Effector memory CD8-positive, alpha-beta T cell (primary cell): ENCODE data around the gene GLRA3.
"Not testable (repeated sequence)": the region's sequence is repeated elsewhere in the genome, so short reads cannot be mapped to it uniquely, and the experiment has no call there.

Experiments used
- ATAC-seq: fragments of 150-1000 bp; cut with Tn5 transposase; replicated peaks from 2 replicates; pipeline ENCODE4 v1.10.0; 2021; ENCODE audit warnings: mild to moderate bottlenecking, moderate library complexity
- DNase-seq, 3 experiments: peaks; one replicate each; pipeline ENCODE4 v3.0.0; 2021
- H3K27ac Mint-ChIP-seq, 2 donors: one replicate each; pipeline ENCODE4 v1.8.0; 2022; ENCODE audit warnings: mild to moderate bottlenecking in 2 of 2, mixed read lengths in 2 of 2, moderate library complexity in 2 of 2
- H3K27me3 Mint-ChIP-seq, 2 donors: one replicate each; pipeline ENCODE4 v1.8.0; 2022; ENCODE audit warnings: mixed read lengths in 2 of 2
- H3K36me3 Mint-ChIP-seq: one replicate; pipeline ENCODE4 v1.8.0; 2022; ENCODE audit warnings: mild to moderate bottlenecking, moderate library complexity, mixed read lengths; ENCODE audit not compliant: insufficient read depth
- H3K4me1 Mint-ChIP-seq, 2 donors: one replicate each; pipeline ENCODE4 v1.8.0; 2022; ENCODE audit warnings: low read depth in 2 of 2, mixed read lengths in 2 of 2
- H3K4me3 Mint-ChIP-seq, 2 donors: one replicate each; pipeline ENCODE4 v1.8.0; 2022; ENCODE audit warnings: mild to moderate bottlenecking in 2 of 2, mixed read lengths in 2 of 2, moderate library complexity in 2 of 2
- H3K9me3 Mint-ChIP-seq, 2 donors: one replicate each; pipeline ENCODE4 v1.8.0; 2022; ENCODE audit warnings: mixed read lengths in 2 of 2

The GLRA3 gene

DNA sequence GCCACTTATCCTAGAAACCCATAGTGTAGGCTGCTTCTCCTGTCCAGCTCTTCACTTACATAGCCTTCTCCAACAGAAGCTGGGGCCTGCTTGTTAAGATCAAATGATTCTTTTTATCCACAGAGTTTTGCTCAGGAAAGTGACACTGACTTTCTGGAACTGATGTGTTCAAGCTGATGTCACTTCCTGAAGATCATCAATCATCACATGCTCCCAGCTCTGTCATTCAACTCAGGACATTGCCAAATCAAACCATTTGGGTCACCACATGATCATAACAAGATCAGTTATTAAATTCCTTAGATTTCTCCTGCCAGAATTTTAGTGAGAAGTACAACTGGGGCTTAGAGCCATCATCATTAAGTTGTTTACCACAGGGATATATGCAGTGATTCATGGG is 39.4 kb downstream of the GLRA3 start:
- no peak overlapping the region for H3K27ac Mint-ChIP-seq
- peaks cover 2 to 8% of the 10 kb centered on the region in 2 donors for H3K9me3 Mint-ChIP-seq
- H3K27me3 Mint-ChIP-seq, result no peaks in the 10 kb centered on the region
- DNase-seq (no peak), ATAC-seq (no peak)
- H3K36me3 Mint-ChIP-seq, result no peaks in the 10 kb centered on the region
- H3K4me1 Mint-ChIP-seq, result no peaks in the 10 kb centered on the region
- H3K4me3 Mint-ChIP-seq, result no peak overlapping the region

DNA sequence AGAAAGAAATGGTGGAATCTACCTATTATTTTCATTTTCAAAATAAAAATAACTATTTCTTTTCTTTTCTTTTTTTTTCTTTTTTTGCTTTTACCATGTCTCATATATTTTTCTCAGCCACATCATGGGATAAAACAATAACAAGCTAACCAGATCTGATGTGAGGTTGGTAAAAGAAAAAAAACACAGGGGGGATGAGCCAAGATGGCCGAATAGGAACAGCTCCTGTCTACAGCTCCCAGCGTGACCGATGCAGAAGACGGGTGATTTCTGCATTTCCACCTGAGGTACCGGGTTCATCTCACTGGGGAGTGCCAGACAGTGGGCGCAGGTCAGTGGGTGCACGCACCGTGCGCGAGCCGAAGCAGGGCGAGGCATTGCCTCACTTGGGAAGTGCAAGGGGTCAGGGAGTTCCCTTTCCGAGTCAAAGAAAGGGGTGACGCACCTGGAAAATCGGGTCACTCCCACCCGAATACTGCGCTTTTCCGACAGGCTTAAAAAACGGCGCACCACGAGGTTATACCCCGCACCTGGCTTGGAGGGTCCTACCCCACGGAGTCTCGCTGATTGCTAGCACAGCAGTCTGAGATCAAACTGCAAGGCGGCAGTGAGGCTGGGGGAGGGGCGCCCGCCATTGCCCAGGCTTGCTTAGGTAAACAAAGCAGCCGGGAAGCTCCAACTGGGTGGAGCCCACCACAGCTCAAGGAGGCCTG is 50.6 kb downstream of the GLRA3 start:
- not testable (repeated sequence) for H3K27ac Mint-ChIP-seq, ATAC-seq, H3K4me1 Mint-ChIP-seq, H3K4me3 Mint-ChIP-seq, DNase-seq, H3K36me3 Mint-ChIP-seq, H3K27me3 Mint-ChIP-seq, H3K9me3 Mint-ChIP-seq

DNA sequence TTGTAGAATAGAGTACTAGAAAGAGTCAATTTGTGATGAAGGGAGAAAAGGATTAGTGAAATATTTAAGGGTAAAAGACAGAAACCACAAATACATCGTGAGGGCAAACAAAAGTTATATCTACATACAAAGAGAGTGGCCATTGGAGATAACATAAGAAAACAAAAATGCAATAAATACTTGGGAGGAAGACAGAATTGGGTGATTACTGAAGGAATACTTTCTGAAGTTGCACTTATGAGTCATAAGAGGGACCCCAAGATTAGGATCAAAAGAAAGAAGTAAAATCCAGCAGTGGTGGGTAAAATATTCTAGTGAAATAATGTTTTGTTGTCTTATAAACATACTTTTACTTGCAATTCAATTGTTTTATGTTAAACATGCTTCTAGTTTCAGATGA is 53.7 kb downstream of the GLRA3 start:
- H3K4me1 Mint-ChIP-seq, result no peaks in the 10 kb centered on the region
- H3K27ac Mint-ChIP-seq, result no peak overlapping the region
- H3K27me3 Mint-ChIP-seq, result no peaks in the 10 kb centered on the region
- no peak for DNase-seq
- H3K36me3 Mint-ChIP-seq, result no peaks in the 10 kb centered on the region
- H3K9me3 Mint-ChIP-seq, result peaks cover 0 to 1% of the 10 kb centered on the region in 2 donors
- H3K4me3 Mint-ChIP-seq, result no peak overlapping the region
- no peak for ATAC-seq

DNA sequence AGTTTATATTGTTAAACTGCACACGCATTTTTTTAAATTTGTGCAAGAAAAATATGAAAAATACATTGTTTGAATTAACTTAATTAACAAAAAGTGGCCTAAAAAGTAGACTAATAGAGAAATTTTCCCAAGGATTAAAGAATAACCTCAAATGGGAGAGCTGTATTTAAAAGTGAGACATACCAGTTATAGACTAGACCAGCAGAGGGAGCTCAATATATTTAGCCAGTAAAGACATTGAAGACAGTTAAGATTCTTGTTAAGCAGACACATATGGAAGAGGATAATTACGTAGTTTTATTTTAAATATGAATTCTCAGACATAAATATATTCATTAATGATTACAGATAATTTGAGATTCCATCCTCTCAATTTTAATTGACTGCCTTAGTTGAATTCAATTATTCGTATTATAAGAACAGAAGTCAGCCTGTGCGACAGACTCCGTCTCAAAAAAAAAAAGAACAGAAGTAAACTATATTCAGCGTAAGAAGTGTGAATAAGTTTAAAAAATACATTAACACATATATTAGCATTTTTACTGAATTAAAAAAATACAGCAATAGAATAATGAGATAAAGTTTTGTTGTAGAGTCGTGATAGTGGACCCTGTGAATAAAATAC is 64.8 kb downstream of the GLRA3 start:
- Mint-ChIP-seq H3K9me3 (no peaks in the 10 kb centered on the region), H3K27me3 (peaks cover 0 to 7% of the 10 kb centered on the region in 2 donors), H3K27ac (no peak overlapping the region), H3K4me1 (no peaks in the 10 kb centered on the region), H3K4me3 (no peak overlapping the region), H3K36me3 (no peaks in the 10 kb centered on the region)
- DNase-seq (no peak), ATAC-seq (no peak)

DNA sequence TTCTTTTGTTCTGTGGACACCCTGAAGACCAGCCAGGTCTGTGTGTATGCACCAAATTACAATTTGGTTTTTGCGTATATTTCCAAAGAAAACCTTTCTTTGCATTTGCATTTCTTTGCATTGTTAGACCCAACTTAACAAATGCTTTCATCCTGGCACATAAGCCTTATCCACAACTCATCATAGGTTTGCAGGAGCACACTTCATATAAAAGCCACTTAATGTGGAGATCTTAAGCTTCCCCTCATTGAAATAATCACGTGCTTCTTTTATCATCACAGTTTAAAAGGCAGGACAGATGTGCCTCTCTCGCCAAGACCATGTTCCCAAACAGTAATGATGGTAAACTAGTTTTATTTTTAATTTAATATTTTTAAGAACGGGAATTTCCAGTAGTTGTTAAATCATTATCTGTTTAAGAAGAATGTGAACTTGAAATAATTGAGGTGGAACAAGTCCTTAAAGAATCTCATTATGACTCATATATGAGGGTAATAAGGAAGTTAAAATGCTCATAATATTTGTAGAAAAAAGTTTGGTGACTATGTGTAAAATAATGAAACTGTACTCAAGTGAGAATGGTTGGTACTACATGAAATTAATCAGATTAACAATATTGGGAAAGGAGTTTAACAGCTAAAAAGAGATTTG is 65.5 kb downstream of the GLRA3 start:
- no peak overlapping the region for H3K4me3 Mint-ChIP-seq
- DNase-seq, result no peak
- H3K36me3 Mint-ChIP-seq, result no peaks in the 10 kb centered on the region
- H3K27me3 Mint-ChIP-seq, result peaks cover 0 to 6% of the 10 kb centered on the region in 2 donors
- no peaks in the 10 kb centered on the region for H3K4me1 Mint-ChIP-seq
- H3K9me3 Mint-ChIP-seq, result no peaks in the 10 kb centered on the region
- ATAC-seq, result no peak
- H3K27ac Mint-ChIP-seq, result no peak overlapping the region

DNA sequence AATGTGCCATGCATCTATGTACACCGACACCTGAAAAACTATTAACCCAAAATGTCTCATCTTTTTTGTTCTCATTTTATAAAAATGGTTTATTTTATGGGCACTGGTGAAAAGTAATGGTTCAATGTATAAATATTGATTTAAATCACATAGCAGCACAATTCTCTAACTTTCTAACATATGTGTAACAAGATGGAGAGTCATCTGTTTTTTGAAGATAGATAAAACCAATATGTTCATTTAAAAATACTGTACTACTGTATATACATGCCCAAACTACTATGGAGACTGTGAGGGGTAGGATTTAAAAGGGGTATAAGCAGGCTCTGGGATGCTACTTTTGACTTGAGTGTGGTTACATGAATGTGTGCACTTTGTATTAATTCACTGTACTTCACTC is 67.6 kb downstream of the GLRA3 start:
- no peaks in the 10 kb centered on the region for H3K36me3 Mint-ChIP-seq
- H3K27me3 Mint-ChIP-seq, result no peaks in the 10 kb centered on the region
- ATAC-seq (no peak), DNase-seq (no peak)
- H3K27ac Mint-ChIP-seq, result no peak overlapping the region
- no peak overlapping the region for H3K4me3 Mint-ChIP-seq
- H3K4me1 Mint-ChIP-seq, result no peaks in the 10 kb centered on the region
- no peaks in the 10 kb centered on the region for H3K9me3 Mint-ChIP-seq

DNA sequence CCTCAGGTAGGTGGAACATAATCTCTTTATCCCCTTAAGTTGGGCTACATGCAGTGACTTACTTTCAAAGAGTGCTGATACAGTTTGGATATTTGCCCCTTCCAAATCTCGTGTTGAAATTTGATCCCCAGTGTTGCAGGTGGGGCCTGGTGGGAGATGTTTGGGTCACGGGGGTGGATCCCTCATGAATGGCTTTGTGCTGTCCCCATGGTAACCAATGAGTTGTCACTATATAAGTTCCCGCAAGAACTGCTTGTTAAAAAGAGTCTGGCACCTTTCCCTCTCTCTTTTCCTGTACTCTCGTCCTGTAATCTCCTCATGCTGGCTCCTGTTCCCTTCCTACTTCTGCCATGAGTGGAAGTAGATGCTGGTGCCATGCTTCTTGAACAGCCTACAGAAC is 71.3 kb downstream of the GLRA3 start:
- H3K27me3 Mint-ChIP-seq, result no peaks in the 10 kb centered on the region
- ATAC-seq (no peak), DNase-seq (no peak)
- H3K4me3 Mint-ChIP-seq, result no peak overlapping the region
- no peak overlapping the region for H3K27ac Mint-ChIP-seq
- no peaks in the 10 kb centered on the region for H3K9me3 Mint-ChIP-seq
- H3K36me3 Mint-ChIP-seq, result no peaks in the 10 kb centered on the region
- no peaks in the 10 kb centered on the region for H3K4me1 Mint-ChIP-seq

DNA sequence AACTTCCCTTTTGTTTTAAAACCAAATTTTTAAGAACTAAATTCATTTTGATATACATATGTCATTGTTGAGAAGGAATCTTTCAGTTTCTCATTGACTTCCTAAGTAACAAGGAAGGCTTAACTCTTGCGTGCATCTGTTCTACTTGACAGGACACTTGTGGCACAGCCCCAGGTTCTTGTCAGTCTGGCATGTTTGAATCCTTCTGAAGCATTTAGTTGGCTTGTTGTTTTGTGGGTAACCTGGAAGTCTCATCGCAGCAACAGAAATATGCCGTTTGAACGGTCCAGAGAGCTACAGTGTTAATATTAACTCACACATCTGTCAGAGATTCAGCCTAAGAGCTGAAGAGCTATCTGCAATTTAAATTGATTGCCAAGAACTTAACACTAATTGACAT is 76.0 kb downstream of the GLRA3 start:
- no peak overlapping the region for H3K27ac Mint-ChIP-seq
- no peak for DNase-seq
- no peak overlapping the region for H3K4me3 Mint-ChIP-seq
- no peaks in the 10 kb centered on the region for H3K36me3 Mint-ChIP-seq
- ATAC-seq, result no peak
- H3K9me3 Mint-ChIP-seq, result no peaks in the 10 kb centered on the region
- no peaks in the 10 kb centered on the region for H3K27me3 Mint-ChIP-seq
- H3K4me1 Mint-ChIP-seq, result no peaks in the 10 kb centered on the region

DNA sequence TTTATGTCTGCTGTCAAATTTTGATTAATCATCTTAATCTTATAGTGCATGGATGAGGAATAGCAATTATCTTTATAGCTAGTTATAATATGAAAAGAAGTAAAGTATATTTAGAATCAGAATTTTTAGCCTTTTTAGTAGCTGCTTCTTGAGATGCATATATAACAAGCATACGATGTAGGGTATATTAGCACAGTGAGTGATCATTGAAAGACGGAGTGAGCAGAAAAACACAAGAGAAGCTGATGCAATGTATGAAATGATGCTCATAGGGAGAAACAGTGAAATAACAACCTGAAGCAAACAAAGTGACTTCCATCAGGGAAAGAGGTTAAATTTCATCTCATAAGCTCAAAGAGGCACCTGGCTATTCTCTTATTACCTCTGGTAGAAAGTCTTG is 77.0 kb downstream of the GLRA3 start:
- Mint-ChIP-seq H3K27ac (no peak overlapping the region), H3K36me3 (no peaks in the 10 kb centered on the region), H3K4me1 (no peaks in the 10 kb centered on the region), H3K27me3 (no peaks in the 10 kb centered on the region), H3K9me3 (peaks cover 0 to 5% of the 10 kb centered on the region in 2 donors), H3K4me3 (no peak overlapping the region)
- no peak for DNase-seq
- no peak for ATAC-seq

DNA sequence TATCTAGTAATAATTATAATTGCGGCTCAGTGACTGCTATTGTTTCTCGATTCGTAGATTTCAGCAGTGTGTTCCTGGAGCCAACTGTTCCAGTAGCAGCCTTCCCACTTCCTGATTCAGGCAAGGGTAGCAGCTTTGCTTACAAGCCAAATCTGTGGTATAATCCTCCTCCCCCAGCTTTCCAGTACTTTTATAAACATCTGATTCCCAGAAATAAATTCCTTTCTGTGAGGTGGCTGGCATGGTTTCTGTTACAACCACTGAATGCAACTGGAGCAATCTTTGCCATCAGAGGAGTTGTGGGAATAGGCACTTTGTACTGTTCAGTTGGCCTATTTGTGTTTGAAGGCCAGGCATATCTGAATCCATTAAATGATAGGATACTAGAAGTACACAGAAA is 80.0 kb downstream of the GLRA3 start:
- H3K4me3 Mint-ChIP-seq, result no peak overlapping the region
- H3K27ac Mint-ChIP-seq, result no peak overlapping the region
- no peaks in the 10 kb centered on the region for H3K27me3 Mint-ChIP-seq
- DNase-seq, result no peak
- no peak for ATAC-seq
- H3K36me3 Mint-ChIP-seq, result no peaks in the 10 kb centered on the region
- peaks cover 0 to 6% of the 10 kb centered on the region in 2 donors for H3K9me3 Mint-ChIP-seq
- H3K4me1 Mint-ChIP-seq, result no peaks in the 10 kb centered on the region

DNA sequence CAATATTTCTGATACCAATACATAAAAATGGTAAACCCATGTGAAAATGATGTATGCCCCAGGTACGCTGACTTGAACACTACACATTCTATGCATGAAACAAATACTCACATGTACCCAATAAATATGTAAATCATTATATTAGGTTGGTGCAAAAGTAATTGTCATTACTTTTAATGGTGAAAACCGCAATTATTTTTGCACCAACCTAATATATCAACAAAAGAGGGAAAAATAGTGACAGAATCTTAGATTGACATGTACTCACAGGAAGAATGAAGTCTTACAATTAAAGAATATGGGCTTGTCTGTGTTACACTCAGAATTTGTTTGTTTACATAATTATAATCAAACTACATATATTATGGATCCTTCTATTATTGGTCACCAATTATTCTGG is 82.3 kb downstream of the GLRA3 start:
- Mint-ChIP-seq H3K27me3 (no peaks in the 10 kb centered on the region), H3K4me3 (no peak overlapping the region), H3K27ac (no peak overlapping the region), H3K9me3 (peaks cover 0 to 6% of the 10 kb centered on the region in 2 donors), H3K36me3 (no peaks in the 10 kb centered on the region), H3K4me1 (no peaks in the 10 kb centered on the region)
- ATAC-seq (no peak), DNase-seq (no peak)

DNA sequence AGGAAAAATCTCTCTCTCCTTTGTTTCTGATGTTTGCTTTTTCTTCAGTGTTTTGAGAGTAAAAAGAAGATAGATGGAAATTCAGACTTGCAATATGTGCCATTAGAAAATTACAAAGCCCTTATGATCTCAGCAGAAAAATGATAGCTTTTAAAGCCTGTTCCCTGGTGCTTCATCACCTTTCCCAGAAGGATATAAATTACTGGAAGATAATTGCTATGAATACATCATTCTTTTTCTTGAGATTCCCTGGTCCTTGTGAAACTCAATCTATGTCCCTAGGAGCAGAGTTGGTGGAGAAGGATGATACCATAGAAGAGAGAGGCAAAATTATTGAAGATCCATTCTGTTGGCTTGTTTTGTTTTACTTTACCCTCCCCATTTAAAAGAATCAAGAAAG is 86.5 kb downstream of the GLRA3 start:
- Mint-ChIP-seq H3K4me1 (no peaks in the 10 kb centered on the region), H3K9me3 (peaks cover 0 to 8% of the 10 kb centered on the region in 2 donors), H3K36me3 (no peaks in the 10 kb centered on the region), H3K27me3 (no peaks in the 10 kb centered on the region), H3K4me3 (no peak overlapping the region), H3K27ac (no peak overlapping the region)
- DNase-seq (no peak), ATAC-seq (no peak)

DNA sequence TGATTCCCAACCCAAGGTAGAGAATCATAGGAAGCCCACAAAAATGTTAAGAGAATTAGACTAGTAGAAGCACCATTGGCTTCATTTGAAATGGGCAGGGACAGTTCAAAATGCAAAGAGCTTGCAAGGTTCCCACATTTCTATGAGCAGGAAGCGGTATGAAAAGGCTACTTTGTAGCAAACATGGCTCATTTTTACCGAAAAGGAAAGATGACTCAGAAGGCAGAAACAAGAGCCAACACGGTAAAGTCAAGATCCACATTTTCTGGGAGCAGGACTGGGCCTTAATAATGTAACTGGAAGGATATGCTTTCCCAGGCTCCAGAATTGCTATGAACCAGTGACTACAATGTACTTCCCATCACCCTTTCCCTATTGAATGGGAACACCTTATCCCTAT is 89.5 kb downstream of the GLRA3 start:
- Mint-ChIP-seq H3K9me3 (peaks cover 0 to 4% of the 10 kb centered on the region in 2 donors), H3K4me3 (no peak overlapping the region), H3K4me1 (no peaks in the 10 kb centered on the region), H3K27me3 (no peaks in the 10 kb centered on the region), H3K36me3 (no peaks in the 10 kb centered on the region), H3K27ac (no peak overlapping the region)
- DNase-seq, result no peak
- ATAC-seq, result no peak

DNA sequence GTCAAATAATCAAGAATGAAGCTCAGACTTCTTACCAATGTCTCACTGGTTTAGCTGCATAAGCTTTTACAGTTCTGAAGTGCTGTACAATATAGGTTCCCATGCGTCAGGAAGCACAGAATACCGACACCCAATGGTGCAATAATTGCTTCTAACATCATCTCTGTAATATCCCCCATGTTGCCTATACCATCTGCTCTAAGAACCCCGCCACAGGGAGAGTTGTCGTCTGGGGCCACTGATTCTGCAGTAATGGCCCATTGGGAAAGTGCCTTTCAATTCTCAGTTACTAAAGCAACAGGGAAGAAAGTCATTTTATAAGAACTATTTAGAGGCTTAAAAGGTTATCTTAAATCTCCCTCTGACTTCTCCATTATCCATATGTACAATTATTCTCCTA is 94.9 kb downstream of the GLRA3 start:
- no peak overlapping the region for H3K27ac Mint-ChIP-seq
- H3K27me3 Mint-ChIP-seq, result no peaks in the 10 kb centered on the region
- no peaks in the 10 kb centered on the region for H3K4me1 Mint-ChIP-seq
- peaks cover 0 to 5% of the 10 kb centered on the region in 2 donors for H3K9me3 Mint-ChIP-seq
- no peak overlapping the region for H3K4me3 Mint-ChIP-seq
- ATAC-seq (no peak), DNase-seq (no peak)
- H3K36me3 Mint-ChIP-seq, result no peaks in the 10 kb centered on the region
